B cell (primary cell): ENCODE data around the gene PLA2G6. TPM values are rescaled to one million over a fixed set of nuclear protein-coding genes. Genes with fewer than 3 reads are reported as not detected.
A peak's percentile ranks its signal among the peaks of the same experiment; 100 is the strongest.

Source experiments
- ATAC-seq: fragments of 200-7000 bp; cut with Tn5 transposase; one replicate; pipeline ENCODE4 v1.10.0; 2021; ENCODE audit warnings: low read depth, mild to moderate bottlenecking, moderate number of reproducible peaks, moderate library complexity
- CTCF ChIA-PET: fragments of 350-600 bp; sonication (Branson Sonifier 250); formaldehyde crosslinking; loops from one replicate; lab custom pipeline; 2021; ENCODE audit warnings: antibody characterized with exemption, inconsistent platforms; lab: Charles Lee
- POLR2A ChIA-PET: fragments of 350-600 bp; sonication (Branson Sonifier 250); formaldehyde crosslinking; loops from one replicate; lab custom pipeline; 2021; ENCODE audit warnings: antibody characterized with exemption; lab: Charles Lee
- DNase-seq: peaks from one replicate; pipeline ENCODE4 v3.0.0; 2013
- H2AFZ ChIP-seq: 2 replicates; pipeline ENCODE4 v1.6.1; 2012; ENCODE audit warnings: mild to moderate bottlenecking, low read depth, low read length; ENCODE audit not compliant: insufficient read depth, poor library complexity, severe bottlenecking
- H3K27ac ChIP-seq, 2 donors: 1 replicate in 1 of 2; 2 replicates in 1 of 2; pipeline ENCODE4 v1.5.1; 2012 to 2013; ENCODE audit warnings: low read length in 2 of 2, mild to moderate bottlenecking in 2 of 2, moderate library complexity in 1 of 2
- H3K27me3 ChIP-seq, 4 experiments: fragments of 200-600 bp in 1 of 4; sonication (generic) in 1 of 4; replicated peaks in 1 of 4; 1 replicate in 2 of 4; 2 replicates in 2 of 4; pipeline versions ENCODE4 v1.6.1 to v1.7.0; 2013 to 2016; ENCODE audit warnings: low read length in 3 of 4, mild to moderate bottlenecking in 2 of 4, mixed read lengths in 1 of 4, moderate library complexity in 1 of 4; ENCODE audit not compliant: insufficient read depth in 4 of 4, control insufficient read depth in 3 of 4; ENCODE audit errors: control extremely low read depth in 1 of 4
- H3K36me3 ChIP-seq, 2 experiments: replicated peaks in 1 of 2; 1 replicate in 1 of 2; 2 replicates in 1 of 2; pipeline versions ENCODE4 v1.6.1 to v1.7.1; 2013; ENCODE audit warnings: low read length in 1 of 2; ENCODE audit not compliant: insufficient read depth in 2 of 2, control insufficient read depth in 1 of 2; ENCODE audit errors: control extremely low read depth in 1 of 2, extremely low read depth in 1 of 2
- H3K4me1 ChIP-seq, 2 donors: fragments of 200-600 bp in 1 of 2; sonication (generic) in 1 of 2; 1 replicate in 1 of 2; 2 replicates in 1 of 2; pipeline versions ENCODE4 v1.5.1 to v1.6.1; 2013 to 2017; ENCODE audit warnings: low read length in 2 of 2; ENCODE audit not compliant: control insufficient read depth in 2 of 2, insufficient read depth in 2 of 2
- H3K4me2 ChIP-seq: replicated peaks from 2 replicates; pipeline ENCODE3; 2012; ENCODE audit warnings: mild to moderate bottlenecking, low read depth, low read length; ENCODE audit not compliant: poor library complexity, severe bottlenecking
- H3K4me3 ChIP-seq, 5 experiments: fragments of 200-600 bp in 1 of 5; sonication (generic) in 1 of 5; 1 replicate in 3 of 5; 2 replicates in 2 of 5; pipeline versions ENCODE4 v1.5.1 to v1.7.0; 2011 to 2016; ENCODE audit warnings: low read length in 4 of 5, mild to moderate bottlenecking in 4 of 5, low read depth in 2 of 5, control low read depth in 1 of 5, moderate library complexity in 1 of 5; ENCODE audit not compliant: insufficient read depth in 1 of 5; ENCODE audit errors: control extremely low read depth in 1 of 5, extremely low read depth in 1 of 5
- H3K79me2 ChIP-seq: fragments of 200-600 bp; sonication (generic); one replicate; pipeline ENCODE4 v1.6.0; 2016; ENCODE audit warnings: low read length; ENCODE audit not compliant: control insufficient read depth, insufficient read depth
- H3K9ac ChIP-seq: fragments of 200-600 bp; sonication (generic); 2 replicates; pipeline ENCODE4 v1.6.1; 2017; ENCODE audit warnings: mild to moderate bottlenecking, low read length, moderate library complexity
- H3K9me3 ChIP-seq, 3 donors: one replicate each; pipeline versions ENCODE4 v1.6.1 to v1.7.1; 2013; ENCODE audit warnings: low read length in 2 of 3; ENCODE audit not compliant: control insufficient read depth in 2 of 3, insufficient read depth in 1 of 3; ENCODE audit errors: control extremely low read depth in 1 of 3
- H4K20me1 ChIP-seq: 2 replicates; pipeline ENCODE4 v1.6.0; 2012; ENCODE audit warnings: mild to moderate bottlenecking, low read length; ENCODE audit not compliant: insufficient read depth, control insufficient read depth, poor library complexity, severe bottlenecking
- H3K27ac Mint-ChIP-seq: one replicate; pipeline ENCODE4 v1.8.0; 2021; ENCODE audit warnings: mixed read lengths
- H3K27me3 Mint-ChIP-seq: one replicate; pipeline ENCODE4 v1.8.0; 2021; ENCODE audit warnings: mixed read lengths
- H3K4me1 Mint-ChIP-seq: one replicate; pipeline ENCODE4 v1.8.0; 2021; ENCODE audit warnings: mixed read lengths
- H3K4me3 Mint-ChIP-seq: one replicate; pipeline ENCODE4 v1.8.0; 2021; ENCODE audit warnings: mixed read lengths
- H3K9me3 Mint-ChIP-seq: one replicate; pipeline ENCODE4 v1.8.0; 2022; ENCODE audit warnings: mixed read lengths; ENCODE audit not compliant: insufficient read depth
- EZH2 ChIP-seq: IDR thresholded peaks from 2 replicates; pipeline ENCODE4 v1.6.1; 2012; ENCODE audit warnings: borderline replicate concordance, low read depth, mild to moderate bottlenecking, moderate library complexity, low read length; ENCODE audit not compliant: insufficient read depth, poor library complexity, severe bottlenecking
- WGBS: methylation state at CpG from one replicate; pipeline ENCODE4 v1.1.5; 2013; ENCODE audit warnings: missing lambda C conversion rate; ENCODE audit not compliant: insufficient coverage; 5-methylcytosine and 5-hydroxymethylcytosine counted together
- intact Hi-C: fragments of 100-400 bp; cut with micrococcal nuclease; formaldehyde crosslinking; loops from one replicate; pipeline ENCODE4 v1.10.0; 2022
- polyA plus RNA-seq: library from polyadenylated mRNA; depleted of rRNA; stranded (reverse); fragments of >200 nt; gene quantifications from 2 replicates; pipeline ENCODE4 v1.2.3, GENCODE V29; 2012
- total RNA-seq, 2 donors: library from RNA; stranded (reverse); fragments of 120-200 nt in 1 of 2; gene quantifications; 1 replicate in 1 of 2; 2 replicates in 1 of 2; pipeline versions ENCODE4 v1.2.3 to v1.2.4, GENCODE V29; 2013 to 2022
- TF ChIP-seq, protein P1 (sequence below): fragments of 200-600 bp; IDR thresholded peaks from one replicate; pipeline ENCODE4 v1.8.0; 2022; ENCODE audit warnings: antibody characterized with exemption, mild to moderate bottlenecking

PLA2G6 gene
- total and polyA plus RNA-seq, 2 donors (not counting 1 experiment from before 2014, with no cell fraction given) = 125 to 148 TPM

GRCh38 chr22:38214302-38215056 lies 32.8 kb upstream of the PLA2G6 start:
- no peaks in the 10 kb centered on the region for H3K36me3 ChIP-seq
- TF ChIP-seq EZH2 = no peak
- TF ChIP-seq, protein P1, sequence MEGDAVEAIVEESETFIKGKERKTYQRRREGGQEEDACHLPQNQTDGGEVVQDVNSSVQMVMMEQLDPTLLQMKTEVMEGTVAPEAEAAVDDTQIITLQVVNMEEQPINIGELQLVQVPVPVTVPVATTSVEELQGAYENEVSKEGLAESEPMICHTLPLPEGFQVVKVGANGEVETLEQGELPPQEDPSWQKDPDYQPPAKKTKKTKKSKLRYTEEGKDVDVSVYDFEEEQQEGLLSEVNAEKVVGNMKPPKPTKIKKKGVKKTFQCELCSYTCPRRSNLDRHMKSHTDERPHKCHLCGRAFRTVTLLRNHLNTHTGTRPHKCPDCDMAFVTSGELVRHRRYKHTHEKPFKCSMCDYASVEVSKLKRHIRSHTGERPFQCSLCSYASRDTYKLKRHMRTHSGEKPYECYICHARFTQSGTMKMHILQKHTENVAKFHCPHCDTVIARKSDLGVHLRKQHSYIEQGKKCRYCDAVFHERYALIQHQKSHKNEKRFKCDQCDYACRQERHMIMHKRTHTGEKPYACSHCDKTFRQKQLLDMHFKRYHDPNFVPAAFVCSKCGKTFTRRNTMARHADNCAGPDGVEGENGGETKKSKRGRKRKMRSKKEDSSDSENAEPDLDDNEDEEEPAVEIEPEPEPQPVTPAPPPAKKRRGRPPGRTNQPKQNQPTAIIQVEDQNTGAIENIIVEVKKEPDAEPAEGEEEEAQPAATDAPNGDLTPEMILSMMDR = peak; percentile 37
- ChIA-PET POLR2A (interaction anchor here (0.5 to 0.6 kb wide), 2 partner anchors 260 to 764 kb away, joined by 3 read pairs; no protein-coding TSS in a partner anchor), CTCF (interaction anchor here (0.7 to 1.8 kb wide), 11 partner anchors 8 to 162 kb away, joined by 3 to 7 read pairs (median 3); partner anchors contain the start of genes MAFF, PLA2G6 and TMEM184B)
- DNase-seq (peak; percentile 82), ATAC-seq (peak; percentile 84)
- intact Hi-C loops = loop anchor here (1.0 to 2.0 kb wide), 3 partner anchors 12 to 138 kb away; no protein-coding TSS in a partner anchor
- H3K4me1 Mint-ChIP-seq = peaks cover 19% of the 10 kb centered on the region
- H3K27ac Mint-ChIP-seq = peak overlapping the region; percentile 15
- H4K20me1 ChIP-seq = no peaks in the 10 kb centered on the region
- no peaks in the 10 kb centered on the region for H3K27me3 Mint-ChIP-seq
- H3K4me3 ChIP-seq = peak overlapping the region in 4 of 5 experiments; percentile 20 to 51 (median 34)
- no peaks in the 10 kb centered on the region for H3K79me2 ChIP-seq
- H3K4me1 ChIP-seq = peaks cover 5 to 18% of the 10 kb centered on the region in 2 donors
- H2AFZ ChIP-seq = peak overlapping the region; percentile 69
- H3K27ac ChIP-seq = no peak overlapping the region
- H3K9me3 ChIP-seq = peaks cover 0 to 11% (median 0%) of the 10 kb centered on the region in 3 donors
- peak overlapping the region; percentile 52 for H3K9ac ChIP-seq
- peak overlapping the region; percentile 78 for H3K4me3 Mint-ChIP-seq
- H3K9me3 Mint-ChIP-seq = no peaks in the 10 kb centered on the region
- 40% methylated on average over 78 of the region's 81 CpGs for WGBS
- H3K27me3 ChIP-seq = no peaks in the 10 kb centered on the region
- peak overlapping the region; percentile 77 for H3K4me2 ChIP-seq

DNA sequence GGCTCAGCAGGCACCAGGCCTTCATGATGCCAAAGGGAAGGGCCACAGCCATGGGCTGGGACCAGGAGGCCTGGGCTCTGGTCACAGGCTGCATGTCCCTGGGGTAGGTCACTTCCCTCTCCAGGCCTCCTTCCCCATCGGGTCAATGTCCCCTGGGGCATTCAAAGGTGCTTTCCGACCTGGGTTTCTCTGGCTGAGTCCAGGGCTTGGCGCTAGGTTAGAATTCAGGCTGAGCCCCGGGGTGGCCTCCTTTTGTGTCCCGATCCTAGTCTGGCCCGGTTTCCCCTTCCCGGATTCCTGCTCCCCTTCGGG lies 32.3 kb upstream of the PLA2G6 start:
- intact Hi-C loops = loop anchor here (1.0 to 2.0 kb wide), 3 partner anchors 12 to 139 kb away; no protein-coding TSS in a partner anchor
- Histone ChIP-seq H3K4me2 (peak overlapping the region; percentile 77), H4K20me1 (no peaks in the 10 kb centered on the region), H3K27me3 (no peaks in the 10 kb centered on the region), H3K27ac (no peak overlapping the region), H3K9ac (peak overlapping the region; percentile 52), H3K4me1 (peaks cover 5 to 18% of the 10 kb centered on the region in 2 donors), H3K4me3 (peak overlapping the region in 4 of 5 experiments; percentile 20 to 51 (median 34)), H3K79me2 (no peaks in the 10 kb centered on the region), H3K36me3 (no peaks in the 10 kb centered on the region), H3K9me3 (peaks cover 0 to 11% (median 0%) of the 10 kb centered on the region in 3 donors), H2AFZ (peak overlapping the region; percentile 69)
- 46% methylated on average over 8 of the region's 8 CpGs for WGBS
- no peak for TF ChIP-seq EZH2
- TF ChIP-seq, protein P1 = no peak
- Mint-ChIP-seq H3K4me3 (peak overlapping the region; percentile 78), H3K27me3 (no peaks in the 10 kb centered on the region), H3K27ac (peak overlapping the region; percentile 32), H3K9me3 (no peaks in the 10 kb centered on the region), H3K4me1 (peaks cover 19% of the 10 kb centered on the region)
- ChIA-PET CTCF (interaction anchor here (0.7 to 1.8 kb wide), 6 partner anchors 9 to 162 kb away, joined by 3 to 7 read pairs (median 4); partner anchors contain the start of genes MAFF and TMEM184B), POLR2A (interaction anchor here (0.5 kb wide), 1 partner anchor 765 kb away, joined by 3 read pairs; no protein-coding TSS in a partner anchor)
- ATAC-seq (peak; percentile 16), DNase-seq (no peak)
